A549 (cell line): Measurements from ENCODE around the gene PPIP5K2. TPM values are rescaled to one million over a fixed set of nuclear protein-coding genes. Genes with fewer than 3 reads are reported as not detected.

ENCODE experiments used
- ATAC-seq, 2 experiments: fragments of 200-7000 bp in 1 of 2; fragments of >200 bp in 1 of 2; cut with Nextera tagmentation in 1 of 2; cut with Tn5 transposase in 1 of 2; 3 replicates each; pipeline versions ENCODE4 v1.8.0 to v1.9.1; 2018 to 2020; ENCODE audit warnings: mild to moderate bottlenecking in 1 of 2, moderate library complexity in 1 of 2
- CTCF ChIA-PET: fragments of 300-600 bp; sonication (Branson Sonifier 250); formaldehyde crosslinking; extraction: SDS; loops from one replicate; lab custom pipeline; 2021; ENCODE audit warnings: antibody characterized with exemption, inconsistent platforms; lab: Yijun Ruan, JAX
- POLR2A ChIA-PET: fragments of 350-600 bp; formaldehyde crosslinking; extraction: SDS; loops from one replicate; lab custom pipeline; 2021; ENCODE audit warnings: antibody characterized with exemption, inconsistent platforms; lab: Yijun Ruan, JAX
- DNase-seq, 2 experiments: peaks; one replicate each; pipeline versions ENCODE4 v3.0.0 to v3.0.0-alpha.2; 2011 to 2016; ENCODE audit warnings: low read depth in 1 of 2, low spot score in 1 of 2
- FAIRE-seq: peaks from 2 replicates; lab custom pipeline; 2011; peaks lifted over from hg19 to GRCh38; lab: Jason Lieb, UNC
- H3K27ac ChIP-seq, 2 experiments: fragments of >200 bp; sonication (Bioruptor Twin); formaldehyde crosslinking; 3 replicates each; pipeline ENCODE4 v1.5.1; 2016 to 2017
- H3K4me1 ChIP-seq: fragments of >200 bp; sonication (Bioruptor Twin); formaldehyde crosslinking; 3 replicates; pipeline ENCODE4 v1.6.1; 2016
- H3K4me2 ChIP-seq: fragments of >200 bp; sonication (Bioruptor Twin); formaldehyde crosslinking; 3 replicates; pipeline ENCODE4 v1.6.1; 2016
- H3K4me3 ChIP-seq: fragments of >200 bp; sonication (Bioruptor Twin); formaldehyde crosslinking; 3 replicates; pipeline ENCODE4 v1.5.1; 2016
- H3K9me3 ChIP-seq: fragments of >200 bp; sonication (Bioruptor Twin); formaldehyde crosslinking; 3 replicates; pipeline ENCODE4 v1.6.1; 2016
- ATOH8 ChIP-seq: fragments of 250-450 bp; sonication (Bioruptor Pico); IDR thresholded peaks from 2 replicates; pipeline ENCODE4 v1.5.0; 2020; ENCODE audit warnings: low read depth, mild to moderate bottlenecking, moderate library complexity
- BHLHE40 ChIP-seq: IDR thresholded peaks from 2 replicates; pipeline ENCODE4 v1.6.1; 2012; ENCODE audit warnings: low read depth, low read length, inconsistent platforms
- CBX2 ChIP-seq: fragments of 200-600 bp; sonication (generic); IDR thresholded peaks from 2 replicates; pipeline ENCODE4 v1.6.1; 2016; ENCODE audit warnings: low read depth, mild to moderate bottlenecking, borderline replicate concordance
- CBX8 ChIP-seq: fragments of 200-600 bp; sonication (generic); IDR thresholded peaks from 2 replicates; pipeline ENCODE4 v1.6.1; 2016
- CHD2 ChIP-seq: fragments of 150-350 bp; IDR thresholded peaks from 2 replicates; pipeline ENCODE4 v1.6.1; 2014; ENCODE audit warnings: low read length; ENCODE audit not compliant: partially characterized antibody
- E2F6 ChIP-seq: IDR thresholded peaks from 2 replicates; pipeline ENCODE4 v1.6.1; 2012; ENCODE audit warnings: low read depth, borderline replicate concordance
- ELK1 ChIP-seq: fragments of 150-350 bp; IDR thresholded peaks from 2 replicates; pipeline ENCODE4 v1.6.1; 2014; ENCODE audit warnings: low read depth, mild to moderate bottlenecking, low read length
- EP300 ChIP-seq, 2 experiments: fragments of >200 bp; sonication (Bioruptor Twin); formaldehyde crosslinking; IDR thresholded peaks; 2 replicates in 1 of 2; 3 replicates in 1 of 2; pipeline ENCODE4 v1.6.1; 2016 to 2017
- ESRRA ChIP-seq: fragments of 150-350 bp; IDR thresholded peaks from 2 replicates; pipeline ENCODE4 v1.6.1; 2014; ENCODE audit warnings: mild to moderate bottlenecking, low read length, borderline replicate concordance
- GATA3 ChIP-seq: IDR thresholded peaks from 2 replicates; pipeline ENCODE4 v1.6.1; 2012; ENCODE audit warnings: borderline replicate concordance
- HEYL ChIP-seq: fragments of 250-450 bp; sonication (Bioruptor Pico); IDR thresholded peaks from 2 replicates; pipeline ENCODE4 v1.8.0; 2021; ENCODE audit warnings: mild to moderate bottlenecking, moderate library complexity
- HOXA7 ChIP-seq: fragments of 250-450 bp; sonication (Bioruptor Pico); IDR thresholded peaks from 2 replicates; pipeline ENCODE4 v1.5.0; 2020; ENCODE audit warnings: mild to moderate bottlenecking, moderate library complexity
- HOXB13 ChIP-seq: fragments of 250-450 bp; sonication (Bioruptor Pico); IDR thresholded peaks from 2 replicates; pipeline ENCODE4 v1.5.0; 2020; ENCODE audit warnings: low read depth, mild to moderate bottlenecking, moderate library complexity
- HOXB5 ChIP-seq: fragments of 250-450 bp; sonication (Bioruptor Pico); IDR thresholded peaks from 2 replicates; pipeline ENCODE4 v1.5.0; 2020; ENCODE audit warnings: mild to moderate bottlenecking, moderate library complexity
- JUN ChIP-seq, 2 experiments: fragments of >200 bp; sonication (Bioruptor Twin); formaldehyde crosslinking; IDR thresholded peaks; 2 replicates in 1 of 2; 3 replicates in 1 of 2; pipeline ENCODE4 v1.6.1; 2016 to 2017
- JUNB ChIP-seq: fragments of >200 bp; sonication (Bioruptor Twin); formaldehyde crosslinking; IDR thresholded peaks from 2 replicates; pipeline ENCODE4 v1.6.1; 2016
- KDM1A ChIP-seq: fragments of 200-600 bp; sonication (generic); IDR thresholded peaks from 2 replicates; pipeline ENCODE4 v1.6.1; 2016; ENCODE audit warnings: low read depth, mild to moderate bottlenecking
- MAZ ChIP-seq: fragments of 150-350 bp; IDR thresholded peaks from 2 replicates; pipeline ENCODE4 v1.6.1; 2014; ENCODE audit warnings: antibody characterized with exemption, low read depth, low read length, borderline replicate concordance
- NFE2L2 ChIP-seq: fragments of 150-350 bp; conservative IDR thresholded peaks from 2 replicates; pipeline ENCODE4 v1.6.1; 2014; ENCODE audit warnings: low read length
- NR3C1 ChIP-seq: fragments of >200 bp; sonication (Bioruptor Twin); formaldehyde crosslinking; IDR thresholded peaks from 3 replicates; pipeline ENCODE4 v1.6.1; 2017
- POLR2A ChIP-seq: IDR thresholded peaks from 2 replicates; pipeline ENCODE4 v1.6.1; 2012; ENCODE audit warnings: mild to moderate bottlenecking, low read length
- POLR2AphosphoS2 ChIP-seq: conservative IDR thresholded peaks from 2 replicates; pipeline ENCODE4 v1.6.1; 2012; ENCODE audit warnings: low read length, improper control_type of control experiment, inconsistent platforms
- RCOR1 ChIP-seq: fragments of 150-350 bp; IDR thresholded peaks from 2 replicates; pipeline ENCODE4 v1.6.1; 2014; ENCODE audit warnings: antibody characterized with exemption, low read length, low read depth
- RNF2 ChIP-seq: fragments of 200-600 bp; sonication (generic); IDR thresholded peaks from 2 replicates; pipeline ENCODE4 v1.6.1; 2016; ENCODE audit warnings: low read depth, mild to moderate bottlenecking, antibody characterized with exemption, moderate library complexity, borderline replicate concordance
- TFCP2L1 ChIP-seq: fragments of 250-450 bp; sonication (Bioruptor Pico); IDR thresholded peaks from 2 replicates; pipeline ENCODE4 v1.5.0; 2021; ENCODE audit warnings: mild to moderate bottlenecking
- ZC3H11A ChIP-seq: fragments of 450-650 bp; IDR thresholded peaks from 2 replicates; pipeline ENCODE4 v1.6.1; 2014; ENCODE audit warnings: antibody characterized with exemption, mild to moderate bottlenecking
- ZNF302 ChIP-seq: fragments of 250-450 bp; sonication (Bioruptor Pico); IDR thresholded peaks from 2 replicates; pipeline ENCODE4 v1.9.0; 2021; ENCODE audit warnings: inconsistent platforms, mild to moderate bottlenecking, moderate library complexity
- ZSCAN20 ChIP-seq: fragments of 250-450 bp; sonication (Bioruptor Pico); IDR thresholded peaks from 2 replicates; pipeline ENCODE4 v1.8.0; 2022; ENCODE audit warnings: mild to moderate bottlenecking, moderate library complexity
- WGBS: methylation state at CpG from one replicate; pipeline ENCODE4 v1.1.6; 2017; ENCODE audit errors: missing lambda C conversion rate; 5-methylcytosine and 5-hydroxymethylcytosine counted together
- polyA plus RNA-seq, 4 experiments: library from polyadenylated mRNA; depleted of rRNA in 3 of 4; stranded (reverse); fragments of >200 nt; fragmentation: RNase III in 1 of 4; extraction: RNeasy Plus Mini Kit Qiagen cat#74134 plus additional on column Dnase treatment in 1 of 4; gene quantifications; 2 replicates in 3 of 4; 3 replicates in 1 of 4; pipeline ENCODE4 v1.2.3, GENCODE V29; 2011 to 2017
- TF ChIP-seq, protein P1 (sequence below): fragments of >200 bp; sonication (Bioruptor Twin); formaldehyde crosslinking; IDR thresholded peaks from 3 replicates; pipeline ENCODE4 v1.5.1; 2016
- TF ChIP-seq, protein P2 (sequence below): IDR thresholded peaks from 2 replicates; pipeline ENCODE4 v1.6.1; 2012

The PPIP5K2 gene
- polyA plus RNA-seq, 2 of the 4 experiments (the other 2 are of a cell fraction) = 21.9 to 61.7 TPM

- TF ChIP-seq GATA3 (no peak), ESRRA (no peak), JUNB (no peak), CHD2 (no peak), HEYL (no peak), BHLHE40 (no peak), ZC3H11A (no peak), MAZ (no peak), HOXA7 (CRISPR knock-in tag) (no peak), CBX8 (no peak), ELK1 (no peak), RCOR1 (no peak)
- TF ChIP-seq, all 56 proteins: peak for 0
- H3K4me3 ChIP-seq = no peak overlapping the region
- WGBS = 14% methylated on average over 1 of the region's 1 CpG
- no peak overlapping the region for H3K27ac ChIP-seq
- DNase-seq = no peak
- POLR2A ChIA-PET = no interaction called here
- no peak for FAIRE-seq
- peaks cover 15% of the 10 kb centered on the region; the same call in 1 of the 3 replicates for H3K9me3 ChIP-seq
- H3K4me2 ChIP-seq = no peak overlapping the region
- CTCF ChIA-PET = interaction anchor here (0.6 kb wide), 1 partner anchor 239 kb away, joined by 3 read pairs; no protein-coding TSS in a partner anchor
- ATAC-seq = no peak
- no peaks in the 10 kb centered on the region for H3K4me1 ChIP-seq
Observed at GRCh38 chr5:103235891-103236290, 115.8 kb downstream of the PPIP5K2 start.

- Histone ChIP-seq H3K4me2 (no peak overlapping the region), H3K4me1 (no peaks in the 10 kb centered on the region), H3K27ac (no peak overlapping the region), H3K9me3 (peaks cover 15% of the 10 kb centered on the region; the same call in 1 of the 3 replicates), H3K4me3 (no peak overlapping the region)
- DNase-seq = no peak
- FAIRE-seq = no peak
- no peak for TF ChIP-seq HOXB5 (CRISPR knock-in tag)
- no peak for TF ChIP-seq JUN (IDR thresholded peaks at IDR 0.05)
- no peak for TF ChIP-seq NR3C1
- TF ChIP-seq ATOH8 = no peak
- TF ChIP-seq MAZ = no peak
- TF ChIP-seq ZNF302 (CRISPR knock-in tag) = no peak
- TF ChIP-seq, protein P1, sequence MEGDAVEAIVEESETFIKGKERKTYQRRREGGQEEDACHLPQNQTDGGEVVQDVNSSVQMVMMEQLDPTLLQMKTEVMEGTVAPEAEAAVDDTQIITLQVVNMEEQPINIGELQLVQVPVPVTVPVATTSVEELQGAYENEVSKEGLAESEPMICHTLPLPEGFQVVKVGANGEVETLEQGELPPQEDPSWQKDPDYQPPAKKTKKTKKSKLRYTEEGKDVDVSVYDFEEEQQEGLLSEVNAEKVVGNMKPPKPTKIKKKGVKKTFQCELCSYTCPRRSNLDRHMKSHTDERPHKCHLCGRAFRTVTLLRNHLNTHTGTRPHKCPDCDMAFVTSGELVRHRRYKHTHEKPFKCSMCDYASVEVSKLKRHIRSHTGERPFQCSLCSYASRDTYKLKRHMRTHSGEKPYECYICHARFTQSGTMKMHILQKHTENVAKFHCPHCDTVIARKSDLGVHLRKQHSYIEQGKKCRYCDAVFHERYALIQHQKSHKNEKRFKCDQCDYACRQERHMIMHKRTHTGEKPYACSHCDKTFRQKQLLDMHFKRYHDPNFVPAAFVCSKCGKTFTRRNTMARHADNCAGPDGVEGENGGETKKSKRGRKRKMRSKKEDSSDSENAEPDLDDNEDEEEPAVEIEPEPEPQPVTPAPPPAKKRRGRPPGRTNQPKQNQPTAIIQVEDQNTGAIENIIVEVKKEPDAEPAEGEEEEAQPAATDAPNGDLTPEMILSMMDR = no peak
- TF ChIP-seq, protein P2, sequence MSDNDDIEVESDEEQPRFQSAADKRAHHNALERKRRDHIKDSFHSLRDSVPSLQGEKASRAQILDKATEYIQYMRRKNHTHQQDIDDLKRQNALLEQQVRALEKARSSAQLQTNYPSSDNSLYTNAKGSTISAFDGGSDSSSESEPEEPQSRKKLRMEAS = no peak
- no peak for TF ChIP-seq POLR2A
- TF ChIP-seq JUNB = no peak
- TF ChIP-seq NFE2L2 = no peak
- TF ChIP-seq CHD2 = no peak
- TF ChIP-seq HOXB13 (CRISPR knock-in tag) = no peak
- CTCF ChIA-PET = interaction anchor here (0.6 kb wide), 1 partner anchor 22 kb away, joined by 4 read pairs; no protein-coding TSS in a partner anchor
- 11% methylated on average over 1 of the region's 1 CpG for WGBS
- ATAC-seq = no peak
- POLR2A ChIA-PET = no interaction called here
Observed at GRCh38 chr5:103237778-103238177, 117.7 kb downstream of the PPIP5K2 start.

DNA sequence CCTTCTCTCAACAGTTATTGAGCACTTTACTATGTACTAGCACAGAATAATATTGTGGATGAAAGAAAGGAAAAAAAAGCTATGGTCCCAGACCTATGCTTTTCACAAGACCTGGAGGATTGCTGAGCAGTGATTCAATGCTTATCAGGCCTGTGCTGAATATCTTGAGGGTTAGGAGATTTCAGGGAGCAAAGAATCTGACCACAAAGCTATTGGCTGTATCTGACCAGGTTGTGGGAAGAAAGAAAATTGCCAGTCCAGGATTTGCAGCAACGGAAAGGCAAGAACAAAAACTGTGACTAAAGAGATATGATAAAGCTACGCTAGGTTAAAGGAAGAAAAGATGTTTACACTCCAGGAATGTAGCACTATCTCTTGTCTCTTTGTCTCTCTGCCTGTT is 123.6 kb downstream of the PPIP5K2 start:
- no peak overlapping the region for H3K27ac ChIP-seq
- POLR2A ChIA-PET = interaction anchor here (0.6 kb wide), 1 partner anchor 78 kb away, joined by 7 read pairs; no protein-coding TSS in a partner anchor
- WGBS = 62% methylated on average over 2 of the region's 2 CpGs
- CTCF ChIA-PET = no interaction called here
- no peak overlapping the region for H3K4me2 ChIP-seq
- TF ChIP-seq EP300 (IDR thresholded peaks at IDR 0.05) (no peak), HOXB13 (CRISPR knock-in tag) (no peak), NFE2L2 (no peak), POLR2A (no peak), E2F6 (no peak), KDM1A (no peak), CBX2 (no peak), RNF2 (no peak), ZSCAN20 (CRISPR knock-in tag) (no peak), POLR2AphosphoS2 (no peak), CBX8 (no peak), ZC3H11A (no peak), MAZ (no peak), TFCP2L1 (CRISPR knock-in tag) (no peak)
- DNase-seq (no peak), FAIRE-seq (no peak), ATAC-seq (no peak)
- H3K4me1 ChIP-seq = no peaks in the 10 kb centered on the region
- no peak overlapping the region for H3K4me3 ChIP-seq
- H3K9me3 ChIP-seq = peaks cover 15% of the 10 kb centered on the region; the same call in 1 of the 3 replicates
